Gastroesophageal sphincter (tissue), 4 donors: Measurements from ENCODE around the gene ECHDC1. TPM values are rescaled to one million over a fixed set of nuclear protein-coding genes. Genes with fewer than 3 reads are reported as not detected.

Experiments
- ATAC-seq: fragments of 150-250 bp; one replicate; pipeline ENCODE4 v1.9.1; 2016; ENCODE audit warnings: mild to moderate bottlenecking, moderate library complexity
- H3K27ac ChIP-seq, 4 donors: fragments of 200-600 bp; sonication (generic) in 3 of 4; 1 replicate in 3 of 4; 2 replicates in 1 of 4; pipeline ENCODE4 v1.5.1; 2016 to 2019
- H3K27me3 ChIP-seq: fragments of 200-600 bp; sonication (generic); one replicate; pipeline ENCODE4 v1.5.1; 2019
- H3K36me3 ChIP-seq, 2 donors: fragments of 200-600 bp; sonication (generic); one replicate each; pipeline ENCODE4 v1.5.1; 2019; ENCODE audit warnings: control low read depth in 1 of 2
- H3K4me1 ChIP-seq, 3 donors: fragments of 200-600 bp; sonication (generic); 1 replicate in 2 of 3; 2 replicates in 1 of 3; pipeline ENCODE4 v1.5.1; 2016 to 2019; ENCODE audit warnings: control low read depth in 2 of 3
- H3K4me3 ChIP-seq, 2 donors: fragments of 200-600 bp; sonication (generic); one replicate each; pipeline ENCODE4 v1.5.1; 2019; ENCODE audit warnings: mild to moderate bottlenecking in 1 of 2, moderate library complexity in 1 of 2
- H3K9me3 ChIP-seq, 3 donors: fragments of 200-600 bp; sonication (generic); one replicate each; pipeline ENCODE4 v1.5.1; 2017 to 2019; ENCODE audit warnings: control low read depth in 2 of 3
- CTCF ChIP-seq, 4 experiments: fragments of 200-600 bp in 2 of 4; fragments of 450-650 bp in 2 of 4; sonication (generic) in 1 of 4; IDR thresholded peaks; one replicate each; pipeline ENCODE4 v1.5.1; 2017 to 2019; ENCODE audit warnings: antibody characterized with exemption in 4 of 4, mild to moderate bottlenecking in 2 of 4, moderate library complexity in 2 of 4
- EP300 ChIP-seq: sonication (generic); formaldehyde crosslinking; IDR thresholded peaks from one replicate; pipeline ENCODE4 v1.6.1; 2017; ENCODE audit warnings: antibody characterized with exemption, mild to moderate bottlenecking
- POLR2A ChIP-seq, 2 donors: fragments of 450-650 bp; IDR thresholded peaks; one replicate each; pipeline ENCODE4 v1.6.1; 2017; ENCODE audit warnings: antibody characterized with exemption in 2 of 2, mild to moderate bottlenecking in 2 of 2, moderate library complexity in 1 of 2
- POLR2AphosphoS5 ChIP-seq: sonication (generic); formaldehyde crosslinking; IDR thresholded peaks from one replicate; pipeline ENCODE4 v1.6.1; 2017; ENCODE audit warnings: antibody characterized with exemption
- WGBS, 2 donors: methylation state at CpG; one replicate each; pipeline ENCODE4 v1.1.5; 2018; ENCODE audit warnings: low coverage in 1 of 2; 5-methylcytosine and 5-hydroxymethylcytosine counted together
- total RNA-seq, 4 donors: library from RNA; depleted of rRNA; stranded (reverse); fragments of >200 nt; gene quantifications; one replicate each; pipeline ENCODE4 v1.1.0, GENCODE V29; 2016

ECHDC1 gene
- total RNA-seq, 4 donors from 2014 or later, result 52.0 to 74.4 (median 58.9) TPM

- H3K9me3 ChIP-seq, result peaks cover 0 to 16% (median 0%) of the 10 kb centered on the region in 3 donors
- no peaks in the 10 kb centered on the region for H3K4me1 ChIP-seq
- no peak overlapping the region for H3K27ac ChIP-seq
- WGBS, 2 donors, result 83 to 93% methylated on average over 2 of the region's 2 CpGs
- no peak for ATAC-seq
- no peaks in the 10 kb centered on the region for H3K27me3 ChIP-seq
- H3K36me3 ChIP-seq, result no peaks in the 10 kb centered on the region
- no peak for TF ChIP-seq POLR2A (IDR thresholded peaks at IDR 0.05)
- TF ChIP-seq EP300, result no peak
- TF ChIP-seq POLR2AphosphoS5, result no peak
- TF ChIP-seq CTCF (IDR thresholded peaks at IDR 0.05), result no peak
- H3K4me3 ChIP-seq, result no peak overlapping the region
These were observed 6.6 kb upstream of the ECHDC1 start for GRCh38 chr6:127349980-127350379.

- no peaks in the 10 kb centered on the region for H3K36me3 ChIP-seq
- no peaks in the 10 kb centered on the region for H3K27me3 ChIP-seq
- H3K4me1 ChIP-seq, result peaks cover 0 to 5% (median 3%) of the 10 kb centered on the region in 3 donors
- H3K27ac ChIP-seq, result no peak overlapping the region
- no peak for TF ChIP-seq EP300
- TF ChIP-seq CTCF (IDR thresholded peaks at IDR 0.05), result no peak
- no peak for TF ChIP-seq POLR2A (IDR thresholded peaks at IDR 0.05)
- TF ChIP-seq POLR2AphosphoS5, result no peak
- H3K9me3 ChIP-seq, result peaks cover 0 to 15% (median 0%) of the 10 kb centered on the region in 3 donors
- ATAC-seq, result no peak
- no peak overlapping the region for H3K4me3 ChIP-seq
- WGBS, 2 donors, result 88 to 100% methylated on average over 3 to 9 of the region's 10 CpGs
These were observed 4.7 kb upstream of the ECHDC1 start for GRCh38 chr6:127348028-127348661.

- no peak overlapping the region for H3K4me3 ChIP-seq
- no peak for TF ChIP-seq CTCF (IDR thresholded peaks at IDR 0.05)
- TF ChIP-seq POLR2A (IDR thresholded peaks at IDR 0.05), result no peak
- TF ChIP-seq EP300, result no peak
- TF ChIP-seq POLR2AphosphoS5, result no peak
- ATAC-seq, result peak; percentile 28
- peaks cover 0 to 15% (median 0%) of the 10 kb centered on the region in 3 donors for H3K9me3 ChIP-seq
- whole genome bisulfite sequencing, 2 donors, result 55 to 74% methylated on average over 2 of the region's 2 CpGs
- peaks cover 0 to 9% (median 3%) of the 10 kb centered on the region in 3 donors for H3K4me1 ChIP-seq
- no peaks in the 10 kb centered on the region for H3K36me3 ChIP-seq
- H3K27me3 ChIP-seq, result no peaks in the 10 kb centered on the region
- H3K27ac ChIP-seq, result no peak overlapping the region
These were observed 3.8 kb upstream of the ECHDC1 start for GRCh38 chr6:127347178-127347577.

- no peak overlapping the region for H3K4me3 ChIP-seq
- H3K4me1 ChIP-seq, result peaks cover 7 to 25% (median 16%) of the 10 kb centered on the region in 3 donors
- ATAC-seq, result no peak
- no peak overlapping the region for H3K27ac ChIP-seq
- H3K27me3 ChIP-seq, result no peaks in the 10 kb centered on the region
- peaks cover 0 to 14% (median 0%) of the 10 kb centered on the region in 3 donors for H3K9me3 ChIP-seq
- TF ChIP-seq POLR2A (IDR thresholded peaks at IDR 0.05) (no peak), CTCF (IDR thresholded peaks at IDR 0.05) (no peak), EP300 (no peak), POLR2AphosphoS5 (no peak)
- no peaks in the 10 kb centered on the region for H3K36me3 ChIP-seq
These were observed 2.1 kb upstream of the ECHDC1 start for GRCh38 chr6:127345521-127345920.
